WTC11 (cell line): ENCODE data around the gene ALKBH4. TPM values are rescaled to one million over a fixed set of nuclear protein-coding genes. Genes with fewer than 3 reads are reported as not detected.

ENCODE experiments used
- ATAC-seq: fragments of 200-7000 bp; cut with Tn5 transposase; 2 replicates; pipeline ENCODE4 v1.10.0; 2021; ENCODE audit warnings: mild to moderate bottlenecking, moderate library complexity
- Bru-seq: library from RNA; stranded (reverse); fragments of 400-500 nt; gene quantifications from one replicate; lab custom pipeline; 2021; lab: Mats Ljungman, UMichigan
- CTCF ChIA-PET: fragments of 300-600 bp; sonication (Branson Sonifier 250); formaldehyde crosslinking; loops from one replicate; lab custom pipeline; 2021; ENCODE audit warnings: antibody characterized with exemption; lab: Charles Lee
- POLR2A ChIA-PET: fragments of 350-600 bp; sonication (Branson Sonifier 250); formaldehyde crosslinking; loops from one replicate; lab custom pipeline; 2021; ENCODE audit warnings: antibody characterized with exemption; lab: Charles Lee
- DNase-seq: peaks from one replicate; pipeline ENCODE4 v3.0.0; 2021; ENCODE audit warnings: low spot score
- H3K27ac Mint-ChIP-seq: 2 replicates; pipeline ENCODE4 v1.8.0; 2021; ENCODE audit warnings: mixed read lengths
- H3K27me3 Mint-ChIP-seq: 2 replicates; pipeline ENCODE4 v1.8.0; 2021; ENCODE audit warnings: low read depth, mild to moderate bottlenecking, moderate library complexity, mixed read lengths
- H3K36me3 Mint-ChIP-seq: 2 replicates; pipeline ENCODE4 v1.8.0; 2021; ENCODE audit warnings: mixed read lengths
- H3K4me1 Mint-ChIP-seq: 2 replicates; pipeline ENCODE4 v1.8.0; 2022; ENCODE audit warnings: mixed read lengths
- H3K4me3 Mint-ChIP-seq: 2 replicates; pipeline ENCODE4 v1.8.0; 2021; ENCODE audit warnings: mild to moderate bottlenecking, moderate library complexity, mixed read lengths
- H3K9me3 Mint-ChIP-seq: 2 replicates; pipeline ENCODE4 v1.8.0; 2021; ENCODE audit warnings: mixed read lengths
- ERG ChIP-seq: fragments of 250-450 bp; sonication (Bioruptor Pico); IDR thresholded peaks from 2 replicates; pipeline ENCODE4 v1.8.0; 2021; ENCODE audit warnings: mild to moderate bottlenecking
- ETV6 ChIP-seq: sonication (generic); formaldehyde crosslinking; IDR thresholded peaks from 2 replicates; pipeline ENCODE4 v1.8.1; 2022; ENCODE audit warnings: mild to moderate bottlenecking, missing genetic modification reagents
- FOXP4 ChIP-seq: sonication (generic); formaldehyde crosslinking; IDR thresholded peaks from 2 replicates; pipeline ENCODE4 v1.8.0; 2022; ENCODE audit warnings: mild to moderate bottlenecking, missing genetic modification reagents
- HMGXB4 ChIP-seq: sonication (generic); formaldehyde crosslinking; IDR thresholded peaks from 2 replicates; pipeline ENCODE4 v1.8.1; 2023; ENCODE audit warnings: mild to moderate bottlenecking, moderate library complexity, missing genetic modification reagents
- KAT7 ChIP-seq: sonication (generic); formaldehyde crosslinking; IDR thresholded peaks from 2 replicates; pipeline ENCODE4 v1.8.1; 2023; ENCODE audit warnings: missing genetic modification reagents, mild to moderate bottlenecking, borderline replicate concordance
- MAX ChIP-seq: sonication (generic); formaldehyde crosslinking; IDR thresholded peaks from 2 replicates; pipeline ENCODE4 v1.8.0; 2022; ENCODE audit warnings: mild to moderate bottlenecking, missing genetic modification reagents
- MLX ChIP-seq: sonication (generic); formaldehyde crosslinking; IDR thresholded peaks from 2 replicates; pipeline ENCODE4 v1.8.1; 2023; ENCODE audit warnings: mild to moderate bottlenecking, missing genetic modification reagents, moderate library complexity
- PRDM15 ChIP-seq: sonication (generic); formaldehyde crosslinking; IDR thresholded peaks from 2 replicates; pipeline ENCODE4 v1.8.0; 2022; ENCODE audit warnings: missing genetic modification reagents
- SMAD3 ChIP-seq: sonication (generic); formaldehyde crosslinking; IDR thresholded peaks from 2 replicates; pipeline ENCODE4 v1.8.0; 2022; ENCODE audit warnings: missing genetic modification reagents, mild to moderate bottlenecking, borderline replicate concordance
- SMAD4 ChIP-seq: sonication (generic); formaldehyde crosslinking; IDR thresholded peaks from 2 replicates; pipeline ENCODE4 v1.8.0; 2022; ENCODE audit warnings: mild to moderate bottlenecking, missing genetic modification reagents
- USF2 ChIP-seq: sonication (generic); formaldehyde crosslinking; IDR thresholded peaks from 2 replicates; pipeline ENCODE4 v1.8.1; 2023; ENCODE audit warnings: mild to moderate bottlenecking, missing genetic modification reagents, moderate library complexity
- ZBTB43 ChIP-seq: sonication (generic); formaldehyde crosslinking; IDR thresholded peaks from 2 replicates; pipeline ENCODE4 v1.8.1; 2023; ENCODE audit warnings: mild to moderate bottlenecking, missing genetic modification reagents
- ZMAT4 ChIP-seq: fragments of 250-450 bp; sonication (Bioruptor Pico); IDR thresholded peaks from 2 replicates; pipeline ENCODE4 v1.9.0; 2021; ENCODE audit warnings: mild to moderate bottlenecking
- ZNF425 ChIP-seq: fragments of 250-450 bp; sonication (Bioruptor Pico); conservative IDR thresholded peaks from 2 replicates; pipeline ENCODE4 v1.9.0; 2021; ENCODE audit warnings: mild to moderate bottlenecking
- ZNF512 ChIP-seq: sonication (generic); formaldehyde crosslinking; IDR thresholded peaks from 2 replicates; pipeline ENCODE4 v1.8.1; 2022; ENCODE audit warnings: missing genetic modification reagents, borderline replicate concordance
- ZNF671 ChIP-seq: fragments of 250-450 bp; sonication (Bioruptor Pico); IDR thresholded peaks from 2 replicates; pipeline ENCODE4 v1.8.0; 2021; ENCODE audit warnings: mild to moderate bottlenecking
- long read RNA-seq, 3 experiments: library from RNA in 1 of 3; library from capped mRNA in 1 of 3; library from polyadenylated mRNA in 1 of 3; unstranded in 2 of 3; stranded (forward) in 1 of 3; transcript quantifications; one replicate each; pipeline ENCODE4 v2.0.0, GENCODE V29; 2021
- total RNA-seq: library from RNA; stranded (reverse); gene quantifications from 3 replicates; pipeline ENCODE4 v1.2.3, GENCODE V29; 2021

ALKBH4 gene
- total RNA-seq (20.4 to 24.8 TPM (median 22.9 TPM) in 3 replicates), Bru-seq, nascent RNA (percentile 64 among the genes with signal in this experiment)
- long read RNA-seq, experiment 1, transcript ALKBH4-201 (3 exons, 2,105 nt), result major isoform, 59 of 86 reads
- long read RNA-seq, experiment 1, transcript ALKBH4-202 (3 exons, 1,405 nt), result minor isoform, 7 of 86 reads
- long read RNA-seq, experiment 1, partial matches to known transcripts, result 1 of 86 reads
- long read RNA-seq, experiment 1, other reads (novel, unspliced or antisense), result 19 of 86 reads
- long read RNA-seq, experiment 2, transcript ALKBH4-201 (3 exons, 2,105 nt), result major isoform, 14 of 25 reads
- long read RNA-seq, experiment 2, partial matches to known transcripts, result 11 of 25 reads
- long read RNA-seq, experiment 2, other reads (novel, unspliced or antisense), result 0 of 25 reads
- long read RNA-seq, experiment 3, transcript ALKBH4-201 (3 exons, 2,105 nt), result major isoform, 36 of 45 reads
- long read RNA-seq, experiment 3, partial matches to known transcripts, result 1 of 45 reads
- long read RNA-seq, experiment 3, other reads (novel, unspliced or antisense), result 5 of 45 reads

GRCh38 chr7:102464577-102465280 is at the start of gene ALKBH4, which contains the start of gene LRWD1:
Gene ALKBH4 (minus strand): TSS chr7:102464863. CDS start chr7:102464836, 27 bp downstream.
Gene LRWD1 (plus strand): TSS chr7:102464984. CDS start chr7:102465081, 97 bp downstream.
- Mint-ChIP-seq H3K27me3 (no peaks in the 10 kb centered on the region), H3K36me3 (no peaks in the 10 kb centered on the region), H3K4me3 (peak within 1 kb of the TSS; percentile 94), H3K9me3 (no peaks in the 10 kb centered on the region), H3K27ac (peak within 1 kb of the TSS; percentile 80), H3K4me1 (peaks cover 8% of the 10 kb centered on the region)
- ATAC-seq (peak; percentile 73), DNase-seq (peak; percentile 91)
- POLR2A ChIA-PET, result no interaction called here
- CTCF ChIA-PET, result interaction anchor here (0.6 to 3.0 kb wide), 8 partner anchors 8 to 187 kb away, joined by 3 to 14 read pairs (median 3); partner anchors contain the start of gene PRKRIP1
- TF ChIP-seq USF2 (CRISPR knock-in tag) (peak; percentile 71), MAX (peak; percentile 82; the same call in 1 of the 2 replicates), ZNF425 (CRISPR knock-in tag) (no peak), SMAD3 (CRISPR knock-in tag) (peak; percentile 33; the same call in 1 of the 2 replicates), ZMAT4 (CRISPR knock-in tag) (no peak), ZBTB43 (CRISPR knock-in tag) (0 out of 2 replicates have a peak, but pooled peaks have one; percentile 64), SMAD4 (no peak), ZNF512 (no peak), KAT7 (0 out of 2 replicates have a peak, but pooled peaks have one; percentile 29), ZNF671 (CRISPR knock-in tag) (no peak), ERG (CRISPR knock-in tag) (no peak), FOXP4 (no peak), PRDM15 (0 out of 2 replicates have a peak, but pooled peaks have one; percentile 59), MLX (CRISPR knock-in tag) (peak; percentile 83; the same call in 1 of the 2 replicates), ETV6 (no peak; the same call in none of the 2 replicates), HMGXB4 (CRISPR knock-in tag) (peak; percentile 90)
